Activated T-cell treated with anti-CD3 and anti-CD28 coated beads, Interleukin-2, amount 50 U/mL, for 48 hours (primary cell): ENCODE measurements around the gene CAMK2A.

ENCODE experiments used
- DNase-seq, 2 experiments: peaks; one replicate each; pipeline ENCODE4 v3.0.0-alpha.2; 2020

Gene CAMK2A

DNA sequence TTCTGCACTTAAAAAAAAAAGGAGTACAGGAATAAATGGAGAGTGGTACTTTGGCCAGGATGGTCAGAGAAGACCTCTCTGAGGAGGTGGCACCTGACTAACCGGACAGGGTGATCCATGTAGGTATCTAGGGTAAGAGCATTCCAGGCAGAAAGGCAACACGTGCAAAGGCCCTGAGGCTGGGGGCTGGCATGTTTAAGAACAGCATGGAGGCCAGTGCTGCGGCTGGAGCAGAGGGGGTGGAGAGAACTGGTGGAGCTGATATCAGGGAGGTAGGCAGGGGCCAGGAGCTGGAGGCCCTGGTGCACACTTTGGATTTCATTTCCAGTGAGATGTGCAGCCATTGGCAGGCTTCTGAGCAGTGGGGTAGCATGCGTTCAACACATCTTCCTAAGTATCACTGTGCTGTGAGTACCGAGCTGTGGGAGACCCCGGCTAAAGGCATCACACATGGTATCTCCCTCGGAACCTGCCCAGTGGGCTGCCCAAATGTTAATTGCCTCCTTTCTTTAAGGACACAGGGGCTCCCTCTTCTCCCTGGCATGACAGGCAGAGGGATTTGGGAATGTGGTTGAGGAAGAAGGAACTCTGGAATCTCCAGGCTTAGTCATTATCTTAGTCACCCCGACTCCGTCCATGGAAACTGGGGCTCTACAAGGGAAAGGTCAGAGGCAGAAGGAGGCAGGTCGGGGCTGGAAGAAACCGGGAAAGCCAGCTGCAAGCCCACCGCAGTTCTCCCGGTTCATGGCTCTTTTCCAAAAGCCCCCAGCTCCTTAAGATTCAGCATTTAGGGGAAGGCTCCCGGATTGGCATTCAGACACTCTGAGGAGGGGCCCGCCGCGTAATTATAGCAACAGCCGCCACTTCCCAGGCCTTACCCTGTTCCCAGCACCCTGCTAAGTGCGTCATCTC lies 81.1 kb downstream of the CAMK2A start:
- no peak for DNase-seq

DNA sequence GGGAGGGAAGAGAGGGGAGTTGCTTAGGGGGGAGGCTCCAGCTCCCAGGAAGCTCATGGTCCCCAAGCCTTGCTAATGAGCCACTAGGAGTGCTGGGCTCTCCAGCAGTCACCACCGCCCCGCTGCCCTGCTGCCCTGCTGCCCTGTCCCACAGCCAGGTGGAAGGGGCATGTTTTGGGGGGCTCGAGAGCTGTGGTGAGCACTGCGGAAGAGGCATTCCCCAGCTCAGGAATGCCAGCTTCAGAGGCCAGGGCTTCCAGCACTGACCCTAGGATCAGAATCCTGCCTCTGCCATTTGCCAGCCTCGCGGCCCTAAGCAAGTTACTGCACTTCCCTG lies 82.8 kb downstream of the CAMK2A start:
- DNase-seq: no peak

DNA sequence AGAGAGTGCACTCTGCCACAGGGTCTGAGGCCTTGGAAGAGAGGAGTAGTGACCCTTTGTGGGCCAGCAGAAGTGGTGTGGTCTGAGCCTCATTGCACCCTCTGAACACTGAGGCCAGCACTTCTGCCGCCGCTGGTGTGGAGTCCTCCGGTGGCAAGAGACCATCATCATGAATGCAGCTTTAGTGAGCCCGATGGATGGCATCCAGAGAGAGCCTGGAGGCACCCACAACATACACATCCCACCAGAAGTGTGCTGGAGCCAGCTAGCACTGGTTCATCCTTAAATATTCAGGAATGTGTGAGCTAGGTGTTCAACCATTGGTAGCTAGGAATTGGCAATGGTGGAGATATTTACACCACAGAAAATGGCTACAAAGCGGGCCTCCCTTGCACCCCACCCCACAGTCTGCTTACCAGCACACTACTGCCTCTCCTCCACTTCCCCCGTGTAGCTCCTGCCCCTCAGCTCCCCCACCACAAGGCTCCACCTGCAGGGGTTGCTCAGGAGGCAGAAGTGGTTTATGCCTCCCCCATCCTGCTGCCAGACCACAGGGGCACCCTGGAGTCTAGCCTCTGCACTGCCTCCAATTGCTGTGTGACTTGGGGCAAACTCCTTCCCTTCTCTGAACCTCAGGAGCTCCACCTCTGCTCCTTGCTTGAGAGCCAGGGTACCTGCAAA lies 83.3 kb downstream of the CAMK2A start:
- no peak for DNase-seq

DNA sequence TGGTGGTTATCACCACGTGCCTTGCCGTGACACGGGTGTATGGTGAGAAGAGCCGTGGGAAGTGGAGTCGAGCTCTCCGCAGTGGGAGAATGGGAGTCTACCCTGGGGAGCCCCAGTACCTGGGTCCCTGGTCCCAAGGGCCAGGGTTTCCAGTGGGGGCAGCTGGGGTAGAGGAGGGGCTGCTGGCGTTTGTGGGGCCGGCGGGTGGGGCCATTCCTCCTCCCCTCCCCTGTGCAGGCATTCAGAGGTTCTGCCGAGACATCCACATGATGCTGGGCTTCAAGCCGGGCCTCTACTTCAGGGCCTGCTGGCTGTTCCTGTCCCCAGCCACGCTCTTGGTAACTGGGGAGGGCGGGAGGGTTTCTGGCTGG lies 85.0 kb downstream of the CAMK2A start:
- DNase-seq: no peak

DNA sequence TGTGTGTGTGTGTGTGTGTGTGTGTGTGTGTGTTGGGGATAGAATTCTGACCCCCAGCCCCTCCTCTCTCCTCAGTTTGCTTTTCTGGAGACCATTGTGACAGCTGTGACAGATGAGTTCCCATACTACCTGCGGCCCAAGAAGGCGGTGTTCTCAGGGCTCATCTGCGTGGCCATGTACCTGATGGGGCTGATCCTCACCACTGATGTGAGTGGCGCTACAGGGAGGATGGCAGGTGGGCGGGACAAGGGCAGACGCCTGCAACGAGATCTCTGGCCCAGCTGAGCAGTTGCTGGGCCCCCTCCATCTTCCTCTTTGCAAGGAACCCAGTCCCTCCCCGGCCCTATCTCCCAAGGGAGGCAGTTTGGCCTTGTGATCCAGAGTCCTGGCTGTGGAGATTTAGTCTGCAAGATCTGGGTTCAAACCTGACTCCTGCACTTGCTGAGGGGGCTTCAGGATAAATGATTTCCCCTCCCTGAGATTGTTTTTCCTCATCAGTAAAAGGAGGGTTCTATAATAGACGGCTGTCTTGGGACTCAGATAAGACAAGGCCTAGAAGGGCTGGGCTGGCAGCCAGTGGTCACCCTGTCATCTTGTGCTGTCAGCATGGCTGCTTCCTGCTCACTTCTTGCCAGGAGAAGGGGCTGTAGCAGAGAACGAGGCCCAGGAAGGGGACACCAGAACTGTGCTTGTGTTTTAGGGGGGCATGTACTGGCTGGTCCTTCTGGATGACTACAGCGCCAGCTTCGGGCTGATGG lies 85.6 kb downstream of the CAMK2A start:
- DNase-seq: no peak

DNA sequence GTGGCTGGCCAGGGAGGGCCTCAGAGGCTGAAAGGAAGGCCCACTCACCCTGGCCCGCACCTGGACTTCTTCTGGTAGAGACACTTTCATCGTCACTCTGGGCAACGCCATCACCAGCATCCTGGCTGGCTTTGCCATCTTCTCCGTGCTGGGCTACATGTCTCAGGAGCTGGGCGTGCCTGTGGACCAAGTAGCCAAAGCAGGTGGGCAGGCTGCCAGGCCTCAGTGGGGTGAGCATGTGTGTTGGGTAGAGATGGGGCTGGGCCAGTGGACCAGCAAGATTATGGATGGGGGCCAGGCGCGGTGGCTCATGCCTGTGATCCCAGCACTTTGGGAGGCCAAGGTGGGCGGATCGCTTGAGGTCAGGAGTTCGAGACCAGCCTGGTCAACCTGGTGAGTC lies 87.1 kb downstream of the CAMK2A start:
- DNase-seq: no peak

DNA sequence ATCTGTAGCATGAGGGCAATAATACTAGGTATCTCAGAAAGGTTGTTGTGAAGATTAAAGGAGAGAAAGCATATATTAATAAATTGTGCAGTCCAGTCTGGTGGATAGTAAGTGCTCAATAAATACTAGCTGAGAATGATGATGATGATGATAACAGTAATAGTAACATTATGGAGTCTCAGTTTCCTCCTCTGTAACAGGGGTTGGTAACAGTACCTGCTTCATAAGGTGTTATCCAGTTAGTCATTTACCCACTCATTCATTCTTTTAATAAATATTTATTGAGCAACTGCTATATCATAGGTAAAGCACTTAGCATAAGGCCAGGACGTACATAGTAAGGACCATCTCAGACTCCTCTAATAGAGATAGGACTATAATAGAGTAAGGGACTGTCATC lies 92.1 kb downstream of the CAMK2A start:
- DNase-seq: no peak

DNA sequence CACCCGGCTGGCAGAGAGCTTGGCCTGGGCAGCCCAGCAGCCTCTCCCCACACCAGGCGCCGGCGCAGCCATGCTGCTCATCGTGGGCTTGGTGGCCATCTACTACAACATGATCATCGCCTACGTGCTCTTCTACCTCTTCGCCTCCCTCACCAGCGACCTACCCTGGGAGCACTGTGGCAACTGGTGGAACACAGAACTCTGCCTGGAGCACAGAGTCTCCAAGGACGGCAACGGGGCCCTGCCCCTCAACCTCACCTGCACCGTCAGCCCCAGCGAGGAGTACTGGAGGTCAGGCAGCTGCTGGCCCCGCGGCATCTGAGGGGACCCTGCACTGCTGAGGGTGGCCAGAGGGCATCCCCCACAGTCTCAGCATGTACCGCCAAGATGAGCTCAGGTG lies 92.6 kb downstream of the CAMK2A start:
- DNase-seq: no peak

DNA sequence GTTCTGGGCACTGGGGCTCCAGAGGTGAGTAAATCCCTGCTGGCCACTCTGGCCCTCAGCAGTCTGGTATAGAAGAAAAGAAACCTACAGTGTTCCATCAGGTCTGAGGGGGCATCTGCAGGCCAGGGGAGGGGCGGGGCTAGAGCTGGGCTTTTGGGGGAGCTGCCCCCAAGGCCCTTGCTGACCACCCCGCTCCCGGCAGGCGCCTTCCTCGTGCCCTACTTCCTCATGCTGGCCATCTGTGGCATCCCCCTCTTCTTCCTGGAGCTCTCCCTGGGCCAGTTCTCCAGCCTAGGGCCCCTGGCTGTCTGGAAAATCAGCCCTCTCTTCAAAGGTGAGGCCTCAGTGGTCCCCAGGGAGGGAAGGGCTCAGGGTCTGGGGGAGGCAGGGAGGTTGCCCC lies 93.1 kb downstream of the CAMK2A start:
- DNase-seq: no peak

DNA sequence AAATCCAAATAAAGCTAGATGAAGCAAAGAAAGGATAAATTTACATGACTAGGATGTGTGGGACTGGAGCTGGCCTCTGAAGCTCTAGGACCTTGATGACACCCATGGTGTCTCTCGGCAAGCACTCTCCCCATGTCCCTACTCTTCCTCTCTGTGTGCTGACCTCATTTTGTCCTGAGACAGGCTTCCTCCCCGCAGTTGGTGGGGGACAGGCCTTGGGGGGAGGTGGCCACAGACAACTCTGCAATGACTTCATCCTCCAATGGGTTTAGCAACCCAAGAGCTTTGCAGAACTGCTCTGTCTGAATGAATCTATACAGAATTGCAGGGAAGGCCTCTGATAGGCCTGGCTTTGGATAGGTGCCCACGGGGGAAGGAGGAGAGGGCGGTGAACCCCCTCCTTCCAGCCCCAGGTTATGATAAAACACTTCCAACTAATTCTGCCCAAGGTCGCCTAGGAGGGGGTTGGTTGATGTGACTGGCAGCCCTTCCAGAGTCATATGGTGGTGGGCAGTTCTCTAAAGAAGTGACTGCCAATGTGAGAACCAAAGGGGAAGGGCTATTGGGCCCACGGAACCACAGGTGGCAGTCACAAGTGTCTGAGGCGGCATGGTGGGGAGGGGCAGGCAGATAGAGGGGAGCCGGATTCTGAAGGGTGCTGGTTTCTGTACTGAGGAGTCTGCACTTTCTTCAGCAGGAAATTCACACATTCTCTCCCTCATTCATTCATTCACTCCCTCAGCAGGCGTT lies 93.7 kb downstream of the CAMK2A start:
- DNase-seq: no peak

DNA sequence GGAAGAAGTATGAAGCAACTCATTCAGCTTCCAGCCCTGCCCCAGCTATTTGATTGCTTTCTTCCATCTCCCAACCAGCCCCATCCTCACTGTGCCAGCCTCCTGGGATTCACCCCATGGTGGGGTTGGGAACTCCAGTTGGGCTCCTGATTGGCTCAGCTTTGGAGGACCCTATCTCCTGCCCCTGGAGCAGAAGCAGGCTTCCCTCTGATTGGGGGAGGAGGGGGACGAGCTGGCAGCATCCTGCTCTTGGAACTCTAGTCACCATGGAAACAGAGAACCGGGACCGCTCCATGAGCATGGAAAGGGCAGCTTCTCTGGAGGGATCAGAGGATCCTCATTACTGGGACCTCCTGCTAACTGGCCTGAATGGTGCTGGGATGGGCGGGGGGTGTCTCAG lies 97.1 kb downstream of the CAMK2A start:
- DNase-seq: no peak

DNA sequence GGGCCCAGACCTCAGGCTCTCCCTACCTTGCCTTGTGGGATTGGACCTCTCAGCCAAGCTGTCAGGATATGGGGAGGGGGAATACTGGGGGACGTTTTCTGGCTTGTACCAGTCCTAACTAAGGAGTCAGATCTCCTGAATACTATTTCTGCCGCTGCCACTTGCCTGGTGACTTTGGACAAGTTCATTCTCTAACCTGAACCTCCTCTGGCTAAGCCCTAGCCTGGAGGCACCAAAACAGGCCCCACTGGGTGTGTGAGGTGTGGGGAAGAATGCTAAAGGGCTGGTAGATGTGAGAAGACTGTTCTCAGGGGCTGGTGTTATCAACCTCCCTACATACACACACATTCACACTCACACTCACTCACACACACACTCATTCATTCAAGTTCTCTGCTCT lies 98.6 kb downstream of the CAMK2A start:
- no peak for DNase-seq

DNA sequence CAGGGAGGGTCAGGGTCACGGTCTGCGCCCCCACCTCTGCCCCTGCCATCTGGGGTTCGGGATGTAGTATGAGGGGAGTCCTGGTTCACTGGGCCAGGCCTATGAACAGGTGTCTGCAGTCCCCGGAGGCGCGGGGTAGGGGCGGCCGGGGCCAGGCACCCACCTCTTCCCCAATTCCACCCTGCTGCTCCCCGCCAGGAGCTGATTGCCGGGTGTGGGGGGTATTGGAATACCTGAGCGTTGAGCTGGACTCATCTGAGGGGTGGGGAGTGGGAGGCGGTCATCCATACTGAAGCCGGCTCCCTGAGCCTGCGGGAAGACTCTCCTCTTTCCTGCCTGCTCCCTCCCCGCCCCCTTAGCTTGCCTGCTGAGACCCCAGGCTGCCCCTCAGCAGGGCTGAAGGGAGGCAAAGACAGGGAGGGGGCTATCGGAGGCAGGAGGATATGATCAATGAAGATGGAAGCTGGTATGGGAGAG lies 99.0 kb downstream of the CAMK2A start:
- no peak for DNase-seq

DNA sequence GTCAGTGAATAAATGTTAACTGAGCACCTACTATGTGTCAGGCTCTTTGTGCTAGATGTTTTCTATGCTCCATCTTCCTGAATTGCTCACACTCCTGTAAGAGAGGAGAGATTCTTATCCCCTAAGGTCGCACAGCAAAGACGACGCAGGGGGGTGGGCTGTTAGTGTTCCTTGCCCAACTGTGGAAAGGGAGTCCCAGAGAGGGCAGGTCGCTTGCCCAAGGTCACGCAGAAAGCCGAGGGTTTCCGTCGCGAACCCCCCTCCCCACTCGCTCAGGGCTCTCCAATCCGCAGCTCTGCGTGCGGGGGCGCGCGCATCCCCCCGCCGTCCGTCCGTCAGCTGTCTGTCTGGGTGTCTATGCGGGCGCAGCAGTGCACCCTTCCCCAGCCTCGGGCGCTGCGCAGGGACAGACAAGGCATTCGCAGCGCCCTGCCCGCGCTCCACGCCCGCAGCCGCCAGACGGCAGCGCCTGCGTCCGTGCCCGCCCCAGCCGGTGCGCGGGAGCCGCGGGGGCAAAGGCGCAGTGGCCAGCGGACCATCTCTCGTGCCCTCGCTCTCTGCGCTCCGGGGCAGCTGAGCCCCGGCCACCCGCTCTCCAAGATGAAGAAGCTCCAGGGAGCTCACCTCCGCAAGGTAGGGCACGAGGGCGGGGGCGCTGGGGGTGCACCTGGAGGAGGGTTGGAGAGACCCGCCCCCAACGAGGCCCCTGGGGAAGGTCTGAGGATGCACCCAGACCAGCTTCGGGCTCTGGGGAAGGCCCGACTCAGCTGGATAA lies 99.7 kb downstream of the CAMK2A start, which contains the start of gene SLC6A7:
SLC6A7 (plus strand) TSS at position 335 of the 775 bp plus-strand sequence; CDS start at position 601, 266 bp downstream.
- DNase-seq: no peak

DNA sequence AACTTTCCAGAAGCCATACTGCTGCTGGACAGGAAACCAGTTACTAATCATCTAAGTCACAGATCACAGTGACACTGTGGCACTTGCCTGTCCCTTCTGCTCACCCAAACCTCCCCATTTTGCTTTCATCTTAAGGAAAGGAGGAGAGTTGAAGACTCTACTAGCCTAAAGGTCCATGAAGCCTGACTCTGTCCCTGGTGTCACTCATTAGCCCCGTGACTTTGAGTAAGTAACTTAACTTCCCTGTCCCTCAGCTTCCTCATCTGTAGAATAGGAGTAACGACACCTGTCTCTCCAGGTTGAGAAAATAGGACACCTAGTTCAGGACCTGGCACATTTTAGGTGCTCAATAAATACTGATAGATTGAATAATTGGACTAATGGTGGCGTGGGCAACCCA lies 100.2 kb downstream of the CAMK2A start:
- DNase-seq: no peak

DNA sequence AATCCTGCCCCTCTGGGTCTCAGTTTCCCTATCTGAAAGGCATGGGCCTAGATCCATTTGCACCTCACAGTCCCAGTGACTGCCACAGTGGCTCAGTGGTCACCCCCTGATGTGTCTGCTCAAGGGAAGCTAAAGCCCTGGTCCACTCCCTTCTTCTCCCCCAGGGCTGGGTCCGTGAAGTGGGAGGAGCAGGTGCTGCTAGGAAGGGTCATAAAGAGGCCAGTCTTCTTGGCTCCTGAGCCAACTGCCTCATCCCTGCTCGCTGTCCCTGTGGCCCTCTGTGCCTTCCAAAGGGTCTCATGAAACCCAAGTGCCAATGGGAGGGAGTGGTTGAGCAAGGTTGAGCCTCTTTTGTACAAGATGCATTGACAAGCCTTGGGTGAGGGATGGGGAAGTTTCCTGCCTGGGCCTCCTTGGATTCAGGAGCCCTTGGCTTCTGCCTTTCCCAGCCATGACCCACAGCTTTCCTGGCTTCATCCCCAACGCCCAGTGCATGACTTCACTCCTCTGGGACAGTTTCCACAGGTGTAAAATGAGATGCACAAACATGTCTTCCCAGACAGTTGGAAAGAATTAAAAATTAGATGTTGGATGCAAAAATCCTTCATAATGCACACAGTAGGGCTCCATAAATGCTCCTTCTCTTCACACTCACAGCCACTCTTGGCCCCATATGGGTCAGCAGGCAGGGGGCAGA lies 101.3 kb downstream of the CAMK2A start:
- no peak for DNase-seq

DNA sequence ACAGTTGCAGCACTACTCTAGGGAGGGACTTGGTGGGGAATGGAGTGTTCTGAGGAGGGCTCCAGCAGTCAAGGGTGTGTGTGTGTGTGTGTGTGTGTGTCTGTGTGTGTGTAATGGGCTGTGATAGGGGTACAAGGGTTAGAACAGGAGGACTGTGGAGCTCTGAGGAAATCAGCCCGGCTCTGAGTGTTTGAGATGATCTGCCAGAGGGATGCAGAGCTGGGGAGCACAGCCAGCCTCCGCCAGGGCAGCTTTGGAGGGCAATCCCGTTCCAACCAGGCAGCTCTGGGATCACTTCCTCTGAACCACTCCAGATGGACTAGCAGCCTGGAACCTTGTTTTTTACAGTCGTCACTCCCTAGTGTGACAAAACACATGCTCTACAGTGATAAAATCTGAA lies 102.7 kb downstream of the CAMK2A start:
- DNase-seq: no peak

DNA sequence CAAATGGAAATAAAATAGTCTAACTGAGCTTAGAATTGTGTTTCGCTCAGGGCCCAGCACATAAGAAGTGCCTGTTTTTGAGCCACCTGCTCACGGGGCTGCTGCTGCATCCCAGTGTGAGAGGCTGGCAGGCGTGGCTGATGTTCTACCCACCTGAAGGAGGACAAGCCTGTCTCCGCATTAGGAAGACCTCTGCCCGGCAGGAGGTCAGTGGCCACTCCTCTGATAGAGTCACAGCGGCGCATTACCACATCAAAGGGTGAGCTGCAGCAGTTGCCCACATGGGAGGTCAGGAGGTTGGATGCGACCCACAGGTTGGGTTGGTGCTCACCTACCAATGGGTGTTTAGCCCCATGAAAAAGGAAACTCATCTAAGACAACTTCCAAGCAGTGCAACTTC lies 103.4 kb downstream of the CAMK2A start:
- no peak for DNase-seq

DNA sequence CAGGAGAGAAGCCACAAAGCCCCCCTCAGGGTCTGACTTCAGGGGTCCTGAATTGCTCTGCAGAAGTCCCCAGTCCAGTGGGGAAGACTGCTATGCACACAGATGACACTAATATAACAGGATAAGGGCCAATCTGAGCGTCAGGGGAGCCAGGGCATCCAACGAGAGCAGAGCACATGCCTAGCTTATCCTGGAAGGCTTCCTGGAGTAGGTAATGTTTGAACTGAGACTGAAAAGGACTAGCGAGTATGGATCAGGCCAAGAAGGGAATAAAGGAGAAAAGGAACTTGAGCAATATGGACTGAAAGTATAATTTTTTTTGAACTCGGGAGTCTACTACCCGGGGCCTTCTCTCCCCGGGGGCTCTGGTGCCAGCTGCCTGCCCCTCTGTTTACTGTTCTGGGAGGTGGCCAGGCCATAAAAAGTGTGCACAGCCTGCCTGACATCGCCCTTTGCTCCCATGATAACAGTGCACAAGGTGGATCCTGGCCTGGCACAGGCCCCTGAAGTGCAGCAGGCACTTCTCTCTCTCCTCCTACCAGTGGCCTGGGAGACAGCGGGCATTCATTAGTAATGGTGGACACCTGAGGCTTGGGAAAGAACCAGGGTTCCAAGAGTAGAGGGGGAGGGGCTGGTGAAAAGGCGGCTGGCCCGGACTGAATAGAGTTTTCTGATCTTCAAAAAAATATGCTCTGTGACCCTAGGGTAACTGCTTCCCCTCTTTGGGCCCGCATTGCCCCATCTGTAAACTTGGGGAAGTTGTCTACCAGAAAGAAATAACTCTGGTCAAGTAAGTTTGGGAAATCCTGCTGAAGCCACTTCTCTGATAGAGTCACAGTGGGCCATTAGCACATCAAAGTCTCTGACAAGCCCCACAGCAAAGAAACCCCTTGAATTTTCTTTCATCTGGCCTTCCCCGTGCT lies 104.3 kb downstream of the CAMK2A start:
- no peak for DNase-seq

DNA sequence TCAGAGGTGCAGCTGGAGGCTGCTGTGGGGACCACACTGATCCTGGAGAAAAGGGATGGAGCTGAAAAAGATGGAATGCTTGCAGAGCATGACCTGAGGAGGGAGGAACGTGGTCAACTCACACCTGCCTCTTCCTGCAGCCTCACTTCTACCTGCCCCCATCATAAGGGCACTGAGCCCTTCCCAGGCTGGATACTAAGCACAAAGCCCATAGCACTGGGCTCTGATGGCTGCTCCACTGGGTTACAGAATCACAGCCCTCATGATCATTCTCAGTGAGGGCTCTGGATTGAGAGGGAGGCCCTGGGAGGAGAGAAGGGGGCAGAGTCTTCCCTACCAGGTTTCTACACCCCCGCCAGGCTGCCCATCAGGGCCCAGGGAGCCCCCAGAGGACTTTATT lies 105.6 kb downstream of the CAMK2A start:
- no peak for DNase-seq
